Measurements from ENCODE around the gene OR6X1.
A peak's percentile ranks its signal among the peaks of the same experiment; 100 is the strongest.
"Not testable (repeated sequence)": the region's sequence is repeated elsewhere in the genome, so short reads cannot be mapped to it uniquely, and the experiment has no call there.

Gene OR6X1

DNA sequence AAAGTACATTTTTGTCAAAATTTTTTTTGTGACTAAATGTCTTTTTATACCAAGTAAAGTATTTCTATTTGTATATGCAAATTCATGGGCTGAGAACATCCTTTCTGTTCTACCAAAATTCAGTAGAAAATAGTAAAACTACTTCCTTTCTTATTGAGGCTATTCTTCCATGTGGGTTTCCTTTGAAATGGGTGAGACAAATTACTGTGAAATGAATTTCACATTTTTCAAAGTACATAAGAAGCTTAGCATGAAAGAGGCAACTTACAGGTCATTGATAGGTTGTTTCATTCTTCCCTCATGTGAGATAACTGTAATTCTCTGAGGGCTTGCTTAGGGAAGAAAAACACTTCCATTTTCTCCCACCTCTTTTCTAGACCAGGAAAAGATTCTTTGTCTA is 1.0 kb upstream of the OR6X1 start:
- DNase-seq (ENCODE audit: extremely low read depth in 1 of 2, low read depth in 1 of 2), result no peak

DNA sequence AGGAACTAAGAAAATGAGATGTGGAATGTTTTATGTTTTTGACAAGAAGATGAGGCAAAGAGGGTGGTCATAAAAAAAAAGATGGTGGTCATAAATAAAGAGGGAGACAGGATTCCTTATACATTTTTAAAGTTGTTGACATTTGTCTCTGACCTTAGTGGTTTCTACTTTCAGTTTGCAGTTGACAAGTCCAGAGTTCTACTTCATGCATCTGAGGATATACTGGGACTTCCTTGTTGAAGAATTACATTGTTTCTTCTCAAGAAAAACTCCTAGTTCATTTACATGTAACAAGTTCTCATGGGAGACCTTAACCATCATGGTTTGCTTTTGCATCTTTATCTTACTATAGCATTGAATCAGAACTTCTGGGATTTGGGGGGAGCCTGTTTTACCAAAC is 1.2 kb downstream of the OR6X1 start:
- no peak for DNase-seq (ENCODE audit: extremely low read depth in 1 of 2, low read depth in 1 of 2)

DNA sequence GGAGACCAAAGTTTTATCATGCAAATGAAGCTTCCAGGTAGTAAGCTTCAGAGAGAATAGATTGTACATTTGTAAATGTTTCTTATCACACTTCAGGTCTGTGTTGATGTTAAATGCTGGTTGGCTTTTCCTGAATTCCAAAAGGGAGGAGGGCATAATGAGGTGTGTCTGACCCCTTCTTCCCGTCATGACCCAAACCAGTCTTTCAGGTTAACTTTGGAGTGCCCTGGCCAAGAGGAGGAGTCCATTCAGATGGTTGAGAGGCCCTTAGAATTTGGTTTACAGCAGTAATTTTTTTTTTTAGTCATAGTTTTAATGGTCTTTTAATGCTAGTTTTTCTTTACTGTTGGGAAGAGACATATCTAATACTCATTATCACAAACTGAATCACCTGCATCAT is 2.5 kb downstream of the OR6X1 start:
- DNase-seq (ENCODE audit: extremely low read depth in 1 of 2, low read depth in 1 of 2), result no peak

DNA sequence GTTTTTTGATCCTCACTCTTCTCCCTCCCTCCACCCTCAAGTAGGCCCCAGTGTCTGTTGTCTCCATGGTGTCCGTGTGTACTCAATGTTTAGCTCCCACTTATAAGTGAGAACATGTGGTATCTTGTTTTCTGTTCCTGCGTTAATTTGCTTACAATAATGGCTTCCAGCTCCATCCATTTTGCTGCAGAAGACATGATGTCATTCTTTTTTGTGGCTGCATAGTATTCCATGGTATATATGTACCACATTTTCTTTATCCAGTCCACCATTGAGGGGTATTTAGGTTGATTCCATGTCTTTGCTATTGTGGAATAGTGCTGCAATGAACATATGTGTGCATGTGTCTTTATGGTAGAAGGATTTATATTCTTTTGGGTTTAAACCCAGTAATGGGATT is 6.0 kb downstream of the OR6X1 start:
- not testable (repeated sequence) for DNase-seq (ENCODE audit: extremely low read depth in 1 of 2, low read depth in 1 of 2)

DNA sequence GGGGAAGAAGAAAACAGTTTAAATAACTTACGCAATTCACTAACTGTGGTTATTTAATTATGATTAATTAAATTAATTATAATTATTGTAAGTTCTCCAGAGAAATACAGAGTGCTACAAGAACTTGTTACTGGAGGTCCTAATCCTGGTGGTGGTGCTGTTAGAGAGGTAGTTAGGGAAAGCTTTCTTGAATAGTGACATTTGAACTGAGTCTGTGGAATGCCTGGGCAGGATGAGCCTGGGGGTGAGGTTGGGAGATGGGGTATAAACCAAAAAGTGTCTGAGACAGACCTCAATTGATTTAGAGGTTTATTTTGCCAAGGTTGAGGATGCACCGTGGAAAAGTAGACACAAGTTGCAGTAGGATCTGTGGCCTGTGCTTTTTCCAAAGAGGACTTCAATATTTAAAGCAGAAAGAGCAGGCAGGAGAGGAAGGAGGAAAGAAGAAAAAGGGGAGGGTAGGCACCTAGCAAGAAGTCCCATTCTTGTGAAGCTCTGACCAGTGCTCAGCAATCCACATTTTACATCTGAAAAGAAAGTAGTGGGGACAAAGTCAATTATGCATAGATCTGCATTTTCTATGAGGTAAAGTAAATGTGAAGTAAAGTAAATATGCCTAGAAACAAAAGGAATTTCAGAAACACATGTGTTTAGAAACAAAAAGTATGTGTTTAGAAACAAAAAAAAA is 8.4 kb downstream of the OR6X1 start:
- no peak for DNase-seq (ENCODE audit: extremely low read depth in 1 of 2, low read depth in 1 of 2)

DNA sequence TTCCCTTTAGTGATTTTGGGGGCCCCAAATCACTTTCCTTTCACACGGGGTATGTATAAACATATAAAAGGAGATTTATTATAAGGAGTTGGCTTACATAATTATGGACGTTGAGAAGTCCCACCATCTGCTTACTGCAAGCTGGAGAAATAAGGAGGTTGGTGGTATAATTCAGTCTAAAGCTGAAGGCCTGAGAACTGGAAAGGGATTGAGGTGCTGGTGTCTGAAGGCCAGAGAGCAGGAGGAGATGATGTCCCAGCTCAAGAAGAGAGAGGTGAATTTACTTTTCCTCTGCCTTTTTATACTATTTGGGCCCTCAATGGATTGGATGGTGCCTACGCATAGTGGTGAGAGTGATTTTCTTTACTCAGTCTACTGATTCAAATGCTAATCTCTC is 11.6 kb downstream of the OR6X1 start:
- DNase-seq (ENCODE audit: extremely low read depth in 1 of 2, low read depth in 1 of 2), result no peak

DNA sequence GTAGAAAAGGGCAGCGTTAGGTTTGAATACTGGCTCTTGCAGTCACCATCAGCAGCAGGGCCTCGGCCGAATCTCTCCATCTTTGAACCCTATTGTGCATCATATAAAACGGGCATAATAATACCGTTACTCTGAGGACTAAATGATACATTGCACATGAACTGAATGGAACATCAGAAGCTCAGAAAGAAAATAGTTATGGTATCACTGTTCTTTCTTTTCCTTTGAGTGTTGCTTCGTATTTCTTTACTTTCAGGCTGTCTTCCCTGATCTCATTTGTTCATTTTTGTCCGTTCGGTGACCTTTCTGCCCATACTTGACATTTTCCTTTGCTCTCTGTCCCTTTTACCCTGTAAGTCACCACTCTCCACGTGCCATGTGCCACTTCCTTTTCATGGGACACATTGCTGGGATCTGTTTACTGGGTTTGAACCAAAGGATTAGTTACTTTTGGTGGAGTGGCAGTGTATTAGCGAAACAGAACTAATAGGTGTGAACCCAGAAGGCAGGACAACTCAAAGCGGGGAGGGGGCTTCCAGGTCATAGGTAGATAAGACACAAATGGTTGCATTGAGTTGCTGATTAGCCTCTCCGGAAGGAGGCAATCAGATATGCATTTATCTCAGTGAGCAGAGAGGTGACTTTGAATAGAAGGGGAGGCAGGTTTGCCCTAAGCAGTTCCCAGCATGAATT is 12.1 kb downstream of the OR6X1 start:
- DNase-seq (ENCODE audit: extremely low read depth in 1 of 2, low read depth in 1 of 2), result no peak

DNA sequence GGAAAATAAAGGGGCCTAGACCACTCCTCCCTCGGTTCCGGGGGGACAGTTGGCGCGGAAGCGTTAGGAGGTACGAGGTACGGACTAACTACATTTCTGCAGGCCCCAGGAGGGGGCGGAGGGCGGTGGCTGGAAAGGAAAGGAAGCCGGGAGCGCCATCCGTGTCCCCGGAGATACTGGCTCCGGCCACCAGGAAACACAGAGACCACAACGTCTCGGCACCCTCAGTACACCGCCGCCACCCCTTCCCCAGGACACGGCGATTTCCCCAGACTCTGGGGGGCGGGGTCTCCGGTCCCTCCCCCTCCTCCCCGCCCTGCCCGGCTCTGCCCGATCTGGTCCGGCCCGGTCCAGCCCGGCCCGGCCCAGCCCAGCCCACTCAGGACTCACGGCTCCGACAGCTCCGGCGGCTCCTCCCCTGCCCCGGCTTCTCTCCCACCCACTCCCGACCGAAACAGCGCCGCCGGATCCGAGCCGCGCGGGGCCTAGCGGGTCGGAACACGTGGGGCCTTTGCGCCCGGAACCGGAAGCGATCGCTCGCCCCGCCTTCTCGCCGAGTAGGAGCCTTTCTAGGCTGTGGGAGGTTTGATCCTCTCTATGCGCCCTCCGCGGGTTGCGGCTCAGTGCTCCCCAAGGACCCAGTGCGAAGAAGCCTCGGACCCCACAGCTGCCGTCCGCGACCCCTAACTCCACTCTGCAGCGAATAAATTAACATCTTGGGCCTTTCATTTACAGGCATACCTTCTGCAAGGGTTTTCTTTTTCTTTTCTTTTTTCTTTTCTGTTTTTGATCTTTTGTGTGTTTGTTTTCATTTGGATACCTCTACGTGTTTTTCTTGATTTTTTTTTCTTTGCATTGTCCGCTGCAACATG is 12.9 kb downstream of the OR6X1 start, which contains the start of gene ZNF202:
TSS of gene ZNF202 (minus strand) at position 502 of the 872 bp plus-strand sequence. CDS start 10,772 bp downstream, outside the sequence.
- peak; percentile 78 to 87 for DNase-seq (ENCODE audit: extremely low read depth in 1 of 2, low read depth in 1 of 2)

DNA sequence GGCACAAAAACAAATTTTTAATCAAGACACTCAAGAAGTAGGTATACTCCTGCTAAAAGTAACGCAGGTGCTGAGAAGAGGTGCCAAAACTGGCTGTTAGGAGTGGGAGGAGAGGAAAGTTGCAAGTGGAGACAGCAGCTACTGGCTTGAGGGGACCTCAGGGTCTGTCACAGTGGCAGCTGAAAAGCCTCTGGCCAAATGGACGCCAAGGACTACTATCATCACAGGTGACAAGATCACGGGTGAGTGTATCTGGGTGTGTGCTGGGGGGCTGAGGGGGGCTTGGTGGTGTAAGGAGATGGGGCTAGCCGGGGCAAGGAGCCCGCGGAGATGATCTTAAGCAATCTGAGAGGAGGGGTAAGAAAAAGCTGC is 13.5 kb downstream of the OR6X1 start:
- DNase-seq (ENCODE audit: extremely low read depth in 1 of 2, low read depth in 1 of 2), result no peak

DNA sequence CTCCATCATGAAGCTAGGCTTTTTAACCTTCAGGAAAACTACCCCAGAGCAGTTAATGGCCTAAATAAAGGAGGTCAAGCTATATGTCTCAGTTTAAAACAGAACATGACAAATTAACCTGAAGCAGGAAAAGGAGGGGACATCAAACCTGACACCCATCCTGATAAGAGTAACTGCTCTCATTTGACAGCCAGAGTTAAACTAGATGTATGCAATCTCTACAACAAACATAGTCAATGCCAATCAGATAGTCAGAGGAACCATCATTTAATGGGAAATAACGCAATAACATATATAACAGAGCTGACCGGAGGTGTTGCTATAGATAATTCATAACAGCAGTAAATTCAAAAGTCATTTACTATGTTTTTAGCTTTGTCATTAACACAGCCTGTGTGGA is 15.9 kb downstream of the OR6X1 start:
- no peak for DNase-seq (ENCODE audit: extremely low read depth in 1 of 2, low read depth in 1 of 2)

DNA sequence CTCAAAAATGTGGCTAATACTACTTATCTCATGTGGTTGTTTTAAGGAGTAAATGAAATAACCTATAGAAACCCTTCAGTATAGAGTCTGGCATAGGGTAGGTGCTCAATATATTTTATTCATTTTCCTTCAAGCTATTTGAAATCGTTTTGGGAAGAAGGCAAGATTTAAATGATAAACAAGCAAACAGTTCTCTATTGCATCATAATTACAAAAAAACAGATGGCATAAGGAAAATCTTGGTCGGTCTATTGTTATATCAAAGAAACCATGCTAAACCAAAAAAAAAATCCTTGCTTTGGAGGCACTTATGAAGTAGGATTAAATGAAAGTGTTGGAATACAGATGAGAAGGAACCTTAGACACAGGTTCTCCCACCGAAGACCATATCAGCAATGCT is 17.5 kb downstream of the OR6X1 start:
- no peak for DNase-seq (ENCODE audit: extremely low read depth in 1 of 2, low read depth in 1 of 2)

DNA sequence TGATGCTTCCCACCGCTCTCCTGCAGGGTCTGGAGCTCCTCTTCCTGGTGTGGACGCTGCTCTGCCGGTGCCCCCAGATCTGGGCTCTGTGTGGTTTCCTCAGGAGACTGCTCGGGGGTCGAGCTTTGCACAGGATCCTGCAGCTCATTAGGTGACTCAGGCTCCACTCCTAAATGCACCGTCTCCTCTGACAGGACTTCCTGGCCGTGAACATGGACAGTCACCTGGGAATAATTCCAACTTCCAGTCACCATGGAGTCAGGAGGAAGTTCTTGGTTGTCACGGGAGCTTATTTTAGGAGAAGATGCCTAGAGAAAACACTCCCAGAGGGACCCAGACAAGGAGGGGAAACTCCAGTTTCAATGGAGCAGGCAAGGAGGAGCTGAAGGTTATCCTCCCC is 24.7 kb downstream of the OR6X1 start:
- DNase-seq (ENCODE audit: extremely low read depth in 1 of 2, low read depth in 1 of 2), result no peak

DNA sequence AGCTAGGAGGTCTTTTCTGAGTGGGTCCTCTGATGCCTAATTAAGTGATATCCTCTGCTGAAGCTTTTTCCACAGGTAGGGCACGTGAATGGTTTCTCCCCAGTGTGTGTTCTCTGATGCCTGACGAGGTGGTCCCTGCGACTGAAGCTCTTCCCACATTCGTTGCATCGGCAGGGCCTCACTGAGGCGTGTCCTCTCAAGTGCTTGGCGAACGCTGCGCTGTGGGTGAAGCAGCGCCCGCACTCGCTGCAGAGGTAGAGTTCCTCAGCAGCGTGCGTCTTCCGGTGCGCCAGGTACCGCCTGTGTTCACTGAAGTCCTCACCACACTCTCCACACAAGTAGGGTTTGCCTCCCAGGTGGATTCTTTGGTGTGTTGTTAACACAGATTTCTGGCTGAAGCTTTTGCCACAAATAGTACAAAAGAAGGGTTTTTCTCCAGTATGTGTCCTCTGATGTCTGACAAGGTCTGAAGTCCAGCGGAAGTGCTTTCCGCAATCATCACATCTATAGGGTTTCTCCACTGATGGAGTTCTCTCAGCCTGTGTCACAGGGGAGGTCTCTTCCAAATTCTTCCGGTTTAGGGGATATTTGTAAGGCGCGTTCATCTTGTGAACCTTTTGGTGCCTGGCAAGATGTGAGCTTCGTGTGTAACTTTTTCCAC is 28.2 kb downstream of the OR6X1 start:
- DNase-seq (ENCODE audit: extremely low read depth in 1 of 2, low read depth in 1 of 2), result no peak

DNA sequence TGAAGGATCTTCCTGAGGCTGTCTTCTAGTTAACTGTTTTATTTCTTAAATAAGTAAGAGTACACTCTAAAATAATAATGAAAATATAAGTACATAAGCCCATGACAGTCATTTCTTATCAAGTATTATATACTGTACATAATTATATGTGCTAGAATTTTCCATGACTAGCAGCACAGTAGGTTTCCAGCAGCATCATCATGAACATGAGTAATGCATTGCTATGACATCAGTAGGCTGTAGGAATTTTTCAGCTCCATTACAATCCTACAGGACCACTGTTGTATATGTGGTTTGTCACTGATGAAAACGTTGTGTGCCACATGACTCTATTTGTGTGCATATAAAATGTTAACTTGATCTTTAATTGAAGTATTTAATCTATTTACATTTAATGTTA is 34.9 kb downstream of the OR6X1 start:
- no peak for DNase-seq (ENCODE audit: extremely low read depth in 1 of 2, low read depth in 1 of 2)

DNA sequence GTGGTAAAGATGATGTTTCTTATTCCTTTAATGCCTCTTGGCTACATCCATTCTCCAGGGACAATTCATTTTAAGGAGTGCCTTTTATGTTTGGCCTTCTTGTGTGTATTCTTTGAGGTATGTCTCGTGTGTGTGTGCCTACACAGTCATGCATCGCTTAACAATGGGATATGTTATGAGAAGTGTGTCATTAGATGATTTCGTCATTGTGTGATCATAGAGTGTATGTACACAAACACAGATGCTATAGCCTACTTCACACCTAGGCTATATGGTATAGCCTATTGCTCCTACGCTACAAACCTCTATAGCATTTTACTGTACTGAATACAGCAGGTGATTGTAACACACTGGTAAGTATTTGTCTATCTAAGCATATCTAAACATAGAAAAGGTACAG is 35.8 kb downstream of the OR6X1 start:
- DNase-seq (ENCODE audit: extremely low read depth in 1 of 2, low read depth in 1 of 2), result no peak

DNA sequence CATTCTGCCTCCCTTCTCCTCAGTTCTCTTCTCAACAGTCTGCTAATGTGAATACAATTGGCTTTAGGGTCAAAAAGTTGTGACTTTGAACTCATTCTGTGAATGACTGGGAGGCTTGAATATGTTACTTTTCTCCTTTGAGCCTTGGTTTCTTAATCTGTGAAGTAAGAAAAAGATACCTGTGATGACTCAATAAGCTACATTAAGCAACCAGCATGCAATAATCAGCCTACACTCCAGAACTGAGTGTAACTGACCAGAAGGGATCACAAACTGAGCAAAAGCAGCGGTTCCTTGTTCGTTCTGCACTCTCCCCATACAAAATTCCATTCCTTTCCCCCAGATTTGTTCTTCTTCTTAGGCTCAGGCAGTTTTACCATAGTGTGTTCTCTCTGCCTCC is 36.3 kb downstream of the OR6X1 start:
- no peak for DNase-seq (ENCODE audit: extremely low read depth in 1 of 2, low read depth in 1 of 2)

DNA sequence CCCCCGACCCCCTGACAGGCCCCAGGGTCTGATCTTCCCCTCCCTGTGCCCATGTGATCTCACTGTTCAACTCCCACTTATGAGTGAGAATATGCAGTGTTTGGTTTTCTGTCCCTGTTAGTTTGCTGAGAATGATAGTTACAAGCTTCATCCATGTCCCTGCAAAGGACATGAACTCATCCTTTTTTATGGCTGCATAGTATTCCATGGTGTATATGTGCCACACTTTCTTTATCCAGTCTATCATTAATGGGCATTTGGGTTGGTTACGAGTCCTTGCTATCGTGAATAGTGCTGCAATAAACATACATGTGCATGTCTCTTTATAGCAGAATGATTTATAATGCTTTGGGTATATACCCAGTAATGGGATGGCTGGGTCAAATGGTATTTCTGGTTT is 41.7 kb downstream of the OR6X1 start:
- not testable (repeated sequence) for DNase-seq (ENCODE audit: extremely low read depth in 1 of 2, low read depth in 1 of 2)

DNA sequence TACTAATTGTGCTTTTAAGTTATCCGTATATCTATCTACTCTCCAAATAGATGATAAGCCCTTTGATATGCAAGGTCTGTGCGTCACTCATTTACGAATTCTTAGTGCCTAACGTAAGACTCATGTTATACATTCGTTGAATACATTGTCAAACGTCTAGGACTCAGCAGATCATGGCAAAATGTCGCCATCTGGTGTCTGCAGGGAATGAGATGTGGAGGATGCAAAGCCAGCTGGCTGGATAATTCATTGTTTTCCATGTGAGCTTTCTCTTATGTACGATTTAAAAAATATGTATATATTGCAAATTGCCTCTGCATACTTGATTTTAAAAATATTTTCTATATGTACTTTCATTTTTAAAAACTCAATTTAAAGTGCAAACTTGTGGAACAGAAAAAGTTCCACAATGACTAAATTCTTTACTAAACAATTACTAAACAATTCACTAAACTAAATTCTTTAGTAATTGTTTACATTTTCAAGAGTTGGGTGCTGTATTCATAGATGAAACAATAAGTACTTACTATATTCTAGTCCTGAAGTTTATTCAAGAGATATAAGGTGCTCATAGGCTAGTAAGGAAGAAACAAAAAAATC is 46.6 kb downstream of the OR6X1 start:
- peak in 1 of 2 donors; percentile 16 for DNase-seq (ENCODE audit: extremely low read depth in 1 of 2, low read depth in 1 of 2)

DNA sequence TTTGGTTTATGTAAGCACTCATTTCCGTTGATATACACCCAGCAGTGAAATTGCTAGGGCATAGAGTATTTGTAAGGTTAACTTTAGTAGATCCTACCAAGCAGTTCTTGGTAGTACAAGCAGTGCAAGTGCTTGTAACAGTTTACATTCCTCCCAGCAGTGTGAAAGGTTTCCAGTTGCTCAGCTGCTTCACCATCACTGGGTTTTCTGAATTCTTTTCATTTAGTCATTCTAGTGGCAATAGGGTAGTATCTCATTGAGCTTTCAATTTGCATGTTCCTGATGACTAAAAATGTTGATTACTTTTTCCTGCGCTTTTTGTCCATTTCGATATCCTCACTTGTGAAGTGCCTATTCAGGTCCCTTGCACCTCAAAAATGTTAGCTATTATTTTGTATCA is 47.1 kb downstream of the OR6X1 start:
- DNase-seq (ENCODE audit: extremely low read depth in 1 of 2, low read depth in 1 of 2), result no peak

DNA sequence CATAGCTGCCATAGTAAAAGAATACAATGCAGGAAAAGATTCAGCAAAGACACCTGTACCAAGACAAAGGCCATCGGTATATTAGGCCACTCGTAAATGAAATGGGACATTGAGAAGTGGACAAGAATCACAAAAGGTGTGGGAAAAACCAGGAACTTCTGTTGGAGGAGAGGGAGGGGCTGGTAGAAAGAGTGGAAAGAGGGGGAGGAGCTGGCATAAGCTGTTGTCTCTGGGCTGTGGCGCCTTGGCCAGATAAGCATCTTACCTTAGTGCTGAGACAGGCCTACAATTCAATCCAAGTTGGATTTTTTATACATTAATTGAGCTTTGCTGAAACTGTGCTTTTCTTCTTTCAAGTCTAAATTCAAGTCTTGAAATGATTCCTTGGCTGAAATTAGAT is 50.0 kb downstream of the OR6X1 start:
- DNase-seq (ENCODE audit: extremely low read depth in 1 of 2, low read depth in 1 of 2), result no peak

All from stimulated activated CD8-positive, alpha-beta memory T cell treated with anti-CD3 and anti-CD28 coated beads, Interleukin-7, amount 100 ng/mL, for 48 hours (primary cell).